Measurements from ENCODE around the gene L3MBTL4. TPM values are rescaled to one million over a fixed set of nuclear protein-coding genes. Genes with fewer than 3 reads are reported as not detected.

Gene L3MBTL4
- total RNA-seq, 1 donor from 2014 or later: under 0.01 TPM

GRCh38 chr18:5992381-5992780, 422.3 kb downstream of the L3MBTL4 start:
- FAIRE-seq (no peak), DNase-seq (ENCODE audit: low read depth) (no peak)
- no peaks in the 10 kb centered on the region for H3K36me3 ChIP-seq (ENCODE audit: control insufficient read depth, insufficient read depth, low read length)
- H3K4me3 ChIP-seq (ENCODE audit: low read depth, low read length): no peak overlapping the region
- TF ChIP-seq, protein P1, sequence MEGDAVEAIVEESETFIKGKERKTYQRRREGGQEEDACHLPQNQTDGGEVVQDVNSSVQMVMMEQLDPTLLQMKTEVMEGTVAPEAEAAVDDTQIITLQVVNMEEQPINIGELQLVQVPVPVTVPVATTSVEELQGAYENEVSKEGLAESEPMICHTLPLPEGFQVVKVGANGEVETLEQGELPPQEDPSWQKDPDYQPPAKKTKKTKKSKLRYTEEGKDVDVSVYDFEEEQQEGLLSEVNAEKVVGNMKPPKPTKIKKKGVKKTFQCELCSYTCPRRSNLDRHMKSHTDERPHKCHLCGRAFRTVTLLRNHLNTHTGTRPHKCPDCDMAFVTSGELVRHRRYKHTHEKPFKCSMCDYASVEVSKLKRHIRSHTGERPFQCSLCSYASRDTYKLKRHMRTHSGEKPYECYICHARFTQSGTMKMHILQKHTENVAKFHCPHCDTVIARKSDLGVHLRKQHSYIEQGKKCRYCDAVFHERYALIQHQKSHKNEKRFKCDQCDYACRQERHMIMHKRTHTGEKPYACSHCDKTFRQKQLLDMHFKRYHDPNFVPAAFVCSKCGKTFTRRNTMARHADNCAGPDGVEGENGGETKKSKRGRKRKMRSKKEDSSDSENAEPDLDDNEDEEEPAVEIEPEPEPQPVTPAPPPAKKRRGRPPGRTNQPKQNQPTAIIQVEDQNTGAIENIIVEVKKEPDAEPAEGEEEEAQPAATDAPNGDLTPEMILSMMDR (IDR thresholded peaks at IDR 0.05; ENCODE audit: insufficient read depth, low read length, severe bottlenecking): no peak
- H3K27me3 ChIP-seq (ENCODE audit: control insufficient read depth, insufficient read depth, low read length): no peaks in the 10 kb centered on the region

DNA sequence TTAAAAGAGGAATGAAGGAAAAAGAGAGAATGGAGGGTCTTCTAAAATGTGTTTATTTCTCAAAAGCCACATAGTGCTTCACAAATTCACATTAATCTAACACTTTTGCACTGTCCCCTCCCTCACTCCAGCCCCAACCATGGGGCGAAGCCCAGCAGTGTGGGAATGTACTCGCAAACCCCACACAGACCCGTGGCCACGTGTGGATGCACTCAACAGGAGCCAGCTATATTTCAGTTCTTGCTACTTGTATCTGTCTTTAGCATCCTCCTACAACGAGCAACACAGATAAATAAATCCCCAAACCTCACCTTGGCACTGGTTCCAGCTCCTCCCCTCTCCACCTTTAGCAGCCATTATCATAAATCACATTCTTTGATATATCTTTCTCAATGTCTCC, 427.5 kb downstream of the L3MBTL4 start:
- DNase-seq (ENCODE audit: low read depth): no peak

DNA sequence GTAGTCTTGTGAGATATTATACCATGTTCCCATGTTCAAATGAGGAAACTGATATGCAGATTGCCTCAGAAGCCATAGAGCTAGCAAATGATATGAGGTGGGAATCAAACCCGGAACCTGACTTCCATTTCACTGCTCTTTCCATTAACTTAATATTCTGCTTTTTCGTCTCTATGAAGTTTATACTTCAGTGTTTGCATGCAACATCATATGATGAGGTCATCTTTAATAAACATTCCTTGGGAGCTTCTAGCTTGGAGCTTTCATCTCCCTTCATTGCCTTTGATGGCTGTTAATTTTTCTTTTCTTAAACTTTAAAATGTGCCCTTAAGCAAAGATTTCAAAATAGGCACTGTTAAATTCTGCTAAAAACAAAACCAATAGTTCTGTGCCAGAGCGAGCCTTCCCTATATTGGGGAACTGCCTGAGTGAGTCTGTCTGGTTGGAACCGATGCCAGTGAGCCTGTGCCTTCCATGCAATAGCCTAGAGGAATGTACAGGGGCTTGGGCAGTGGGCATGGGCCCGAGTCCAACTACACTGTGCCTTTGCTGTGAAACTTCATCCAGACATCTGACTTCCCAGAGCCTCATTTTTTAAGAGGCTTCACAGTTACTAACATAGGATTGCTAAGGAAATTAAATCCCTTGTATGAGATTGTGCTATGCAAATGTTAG, 428.3 kb downstream of the L3MBTL4 start:
- H3K27me3 ChIP-seq (ENCODE audit: control insufficient read depth, insufficient read depth, low read length): no peaks in the 10 kb centered on the region
- no peak for FAIRE-seq
- TF ChIP-seq, protein P1 (IDR thresholded peaks at IDR 0.05; ENCODE audit: insufficient read depth, low read length, severe bottlenecking): no peak
- H3K4me3 ChIP-seq (ENCODE audit: low read depth, low read length): no peak overlapping the region
- no peaks in the 10 kb centered on the region for H3K36me3 ChIP-seq (ENCODE audit: control insufficient read depth, insufficient read depth, low read length)
- no peak for DNase-seq (ENCODE audit: low read depth)

More for the DNA sequence above, 427.5 kb downstream of the L3MBTL4 start:
- FAIRE-seq: no peak
- Histone ChIP-seq H3K4me3 (ENCODE audit: low read depth, low read length) (no peak overlapping the region), H3K36me3 (ENCODE audit: control insufficient read depth, insufficient read depth, low read length) (no peaks in the 10 kb centered on the region), H3K27me3 (ENCODE audit: control insufficient read depth, insufficient read depth, low read length) (no peaks in the 10 kb centered on the region)
- TF ChIP-seq, protein P1 (IDR thresholded peaks at IDR 0.05; ENCODE audit: insufficient read depth, low read length, severe bottlenecking): no peak

GRCh38 chr18:5984245-5984644, 430.5 kb downstream of the L3MBTL4 start:
- TF ChIP-seq, protein P1 (IDR thresholded peaks at IDR 0.05; ENCODE audit: insufficient read depth, low read length, severe bottlenecking): no peak
- DNase-seq (ENCODE audit: low read depth) (no peak), FAIRE-seq (no peak)
- H3K36me3 ChIP-seq (ENCODE audit: control insufficient read depth, insufficient read depth, low read length): no peaks in the 10 kb centered on the region
- no peak overlapping the region for H3K4me3 ChIP-seq (ENCODE audit: low read depth, low read length)
- no peaks in the 10 kb centered on the region for H3K27me3 ChIP-seq (ENCODE audit: control insufficient read depth, insufficient read depth, low read length)

GRCh38 chr18:5983488-5983887, 431.2 kb downstream of the L3MBTL4 start:
- Histone ChIP-seq H3K4me3 (ENCODE audit: low read depth, low read length) (no peak overlapping the region), H3K27me3 (ENCODE audit: control insufficient read depth, insufficient read depth, low read length) (no peaks in the 10 kb centered on the region), H3K36me3 (ENCODE audit: control insufficient read depth, insufficient read depth, low read length) (no peaks in the 10 kb centered on the region)
- FAIRE-seq (no peak), DNase-seq (ENCODE audit: low read depth) (no peak)
- TF ChIP-seq, protein P1 (IDR thresholded peaks at IDR 0.05; ENCODE audit: insufficient read depth, low read length, severe bottlenecking): no peak

DNA sequence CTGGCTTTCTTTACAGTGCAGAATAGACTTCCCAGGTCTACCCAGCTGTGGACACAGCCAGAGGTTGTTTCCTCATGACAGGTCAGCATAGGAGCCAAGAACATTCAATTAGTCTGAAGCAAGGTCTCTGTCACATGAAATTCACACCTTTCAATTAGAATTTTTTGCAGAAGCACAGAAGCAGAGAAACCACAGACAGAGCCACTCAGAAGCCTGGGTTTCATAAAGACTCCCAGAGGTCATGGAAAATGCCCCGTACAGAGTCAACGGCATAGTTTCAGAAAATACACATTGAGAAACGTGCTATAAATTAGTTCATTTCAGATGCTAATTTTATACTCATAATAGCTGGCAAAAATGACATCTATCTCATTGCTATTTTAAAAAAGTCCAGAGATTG, 432.4 kb downstream of the L3MBTL4 start:
- Histone ChIP-seq H3K36me3 (ENCODE audit: control insufficient read depth, insufficient read depth, low read length) (no peaks in the 10 kb centered on the region), H3K27me3 (ENCODE audit: control insufficient read depth, insufficient read depth, low read length) (no peaks in the 10 kb centered on the region), H3K4me3 (ENCODE audit: low read depth, low read length) (no peak overlapping the region)
- FAIRE-seq (no peak), DNase-seq (ENCODE audit: low read depth) (no peak)
- TF ChIP-seq, protein P1 (IDR thresholded peaks at IDR 0.05; ENCODE audit: insufficient read depth, low read length, severe bottlenecking): no peak
